ENCODE data around the gene EAF1.
"Not testable (repeated sequence)": the region's sequence is repeated elsewhere in the genome, so short reads cannot be mapped to it uniquely, and the experiment has no call there.

Gene EAF1

DNA sequence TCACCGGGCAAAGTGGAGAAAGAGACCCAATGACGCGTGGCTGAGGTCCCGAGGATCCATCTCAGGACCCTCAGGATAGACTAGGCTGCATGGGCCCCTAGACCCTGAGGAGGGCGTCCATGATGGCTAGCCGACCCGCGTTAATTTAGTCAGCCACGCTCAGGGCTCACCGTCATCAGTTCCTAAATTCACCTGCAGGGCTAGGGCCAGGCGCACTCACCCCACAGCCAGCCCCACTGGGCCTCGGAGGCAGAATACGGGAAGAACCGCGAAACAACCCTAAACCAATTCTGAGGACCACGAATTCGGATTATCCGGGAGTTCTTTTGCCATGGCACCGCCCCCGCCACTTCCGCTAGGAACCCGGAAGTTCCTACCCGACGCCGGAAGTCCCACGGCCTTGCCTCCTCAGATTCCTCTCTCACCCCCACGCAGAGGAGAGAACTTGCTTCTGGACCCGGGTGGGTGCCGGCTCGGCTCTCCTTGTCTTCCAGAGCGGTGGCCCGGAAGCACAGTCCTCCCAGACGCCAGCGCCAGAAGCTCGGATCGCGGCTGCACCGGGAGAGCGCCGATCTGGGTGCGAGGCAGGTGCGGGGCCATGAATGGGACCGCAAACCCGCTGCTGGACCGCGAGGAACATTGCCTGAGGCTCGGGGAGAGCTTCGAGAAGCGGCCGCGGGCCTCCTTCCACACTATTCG, at the start of gene EAF1, which contains the start of gene METTL6:
Gene EAF1 (plus strand): TSS at position 417 of the 699 bp plus-strand sequence. CDS start 182 bp downstream, at position 599.
Gene METTL6 (minus strand): TSS at position 363 of the 699 bp plus-strand sequence. CDS start 1,033 bp downstream, outside the sequence.
- no peak for DNase-seq

DNA sequence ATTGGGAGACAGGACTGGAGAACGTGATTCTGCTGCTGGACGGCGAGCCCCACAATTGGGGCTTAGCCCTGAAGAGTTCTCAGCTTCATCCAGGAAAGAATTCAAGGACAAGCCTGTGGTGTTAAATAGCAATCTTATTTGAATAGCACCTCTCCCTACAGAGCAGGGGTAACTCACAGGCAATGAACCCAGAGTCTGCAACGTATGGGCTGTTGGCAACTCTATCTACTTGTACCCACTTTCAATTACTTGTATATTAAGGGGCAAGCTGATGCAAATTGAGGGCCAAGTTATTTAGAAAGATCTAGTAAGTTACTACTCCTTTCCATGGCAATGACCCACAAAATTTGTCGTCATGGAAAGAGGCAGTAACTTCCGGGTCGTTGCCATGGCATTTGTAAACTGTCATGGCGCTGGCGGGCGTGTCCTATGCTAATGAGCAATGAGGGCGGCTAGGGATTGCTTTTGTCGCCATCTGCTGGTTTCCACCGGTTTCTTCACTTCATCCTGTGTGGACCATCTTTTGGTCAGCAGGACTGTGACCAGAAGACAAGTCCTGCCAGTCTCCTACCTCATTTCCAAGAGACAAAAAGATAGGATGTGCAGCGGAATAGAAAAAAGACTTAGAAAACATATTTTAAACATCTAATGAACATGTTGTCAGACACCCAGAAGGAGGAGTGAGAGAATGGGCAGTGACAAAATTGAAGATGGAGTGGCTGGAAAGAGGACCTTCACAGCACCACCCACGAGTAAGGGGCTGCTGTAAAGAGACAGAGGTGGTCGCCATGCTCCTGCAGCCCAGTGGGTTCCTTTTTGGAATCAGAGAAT, 49.2 kb upstream of the EAF1 start:
- no peak for DNase-seq

DNA sequence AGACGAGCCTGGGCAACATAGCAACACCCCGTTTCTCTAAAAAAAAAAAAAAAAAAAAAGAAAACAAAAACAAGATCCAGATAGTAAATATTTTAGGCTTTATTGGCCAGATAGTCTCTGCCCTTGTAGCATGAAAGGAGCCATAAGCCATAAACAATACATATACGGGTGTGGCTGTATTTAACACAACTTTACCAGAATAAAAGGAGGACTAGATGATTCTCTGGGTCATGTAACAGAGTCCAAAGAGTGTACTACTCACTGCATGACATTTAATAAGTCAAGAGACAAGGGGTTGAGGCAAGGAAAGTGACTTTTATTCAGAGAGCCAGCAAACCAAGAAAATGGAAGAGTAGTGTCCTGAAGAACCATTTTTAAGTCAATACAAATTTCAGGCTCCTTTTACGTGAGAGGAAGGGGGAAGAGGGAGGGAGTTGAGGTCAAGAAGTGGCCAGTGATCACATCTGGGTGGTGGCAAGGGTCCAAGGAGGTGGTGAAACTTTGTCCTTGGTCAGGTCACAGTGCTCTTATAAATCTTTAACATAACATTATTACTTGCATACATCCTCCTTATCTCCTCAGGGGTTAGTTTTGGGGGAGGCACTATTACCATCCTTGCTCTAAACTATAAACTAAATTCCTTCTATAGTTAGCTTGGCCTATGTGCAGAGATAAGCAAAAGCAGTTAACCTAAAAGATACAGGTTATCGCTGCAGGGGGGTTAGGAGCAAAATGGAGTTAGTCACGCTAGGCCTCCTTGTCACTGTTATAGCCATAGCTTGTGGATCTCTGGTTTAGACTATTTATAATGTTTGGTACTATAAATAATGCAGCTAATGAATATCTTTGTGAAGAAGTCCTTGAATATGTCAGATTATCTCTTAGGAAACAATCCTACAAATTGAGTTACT, 46.2 kb upstream of the EAF1 start:
- no peak for DNase-seq

GRCh38 chr3:15382405-15382923, 44.9 kb upstream of the EAF1 start:
- no peak for DNase-seq

- no peak for DNase-seq
Measured at GRCh38 chr3:15384510-15385237, 42.7 kb upstream of the EAF1 start.

GRCh38 chr3:15385238-15385695, 42.1 kb upstream of the EAF1 start:
- DNase-seq: not testable (repeated sequence)

GRCh38 chr3:15385901-15386653, 41.3 kb upstream of the EAF1 start:
- no peak for DNase-seq

- not testable (repeated sequence) for DNase-seq
Measured at GRCh38 chr3:15386654-15386955, 40.8 kb upstream of the EAF1 start.

- DNase-seq: no peak
Measured at GRCh38 chr3:15387171-15387581, 40.2 kb upstream of the EAF1 start.

DNA sequence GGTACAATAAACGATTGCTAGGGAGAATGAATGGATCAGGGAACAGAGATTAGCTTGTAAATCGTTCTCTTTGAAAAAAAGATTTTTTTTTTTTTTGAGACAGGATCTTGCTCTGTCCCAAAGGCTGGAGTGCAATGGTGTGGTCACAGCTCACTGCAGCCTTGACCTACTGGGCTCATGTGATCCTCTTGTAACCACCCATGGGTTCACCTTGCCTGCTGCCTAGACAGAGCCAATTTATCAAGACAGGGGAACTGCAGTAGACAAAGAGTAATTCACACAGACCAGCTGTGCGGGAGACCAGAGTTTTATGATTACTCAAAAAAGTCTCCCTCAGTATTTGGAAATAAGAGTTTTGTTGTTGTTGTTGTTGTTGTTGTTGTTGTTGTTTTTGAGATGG, 39.7 kb upstream of the EAF1 start:
- DNase-seq: no peak

DNA sequence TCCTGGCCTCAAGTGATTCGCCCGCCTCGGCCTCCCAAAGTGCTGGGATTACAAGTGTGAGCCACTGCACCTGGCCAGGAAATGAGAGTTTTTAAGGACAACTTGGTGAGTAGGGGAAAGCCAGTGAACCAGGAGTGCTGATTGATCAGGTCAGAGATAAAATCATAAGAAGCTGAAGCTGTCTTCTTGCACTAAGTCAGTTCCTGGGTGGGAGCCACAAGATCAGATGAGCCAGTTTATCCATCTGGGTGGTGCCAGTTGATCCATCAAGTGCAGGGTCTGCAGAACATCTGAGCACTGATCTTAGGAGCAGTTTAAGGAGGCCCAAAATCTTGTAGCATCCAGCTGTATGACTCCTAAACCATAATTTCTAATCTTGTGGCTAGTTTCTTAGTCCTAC, 39.1 kb upstream of the EAF1 start:
- not testable (repeated sequence) for DNase-seq

DNA sequence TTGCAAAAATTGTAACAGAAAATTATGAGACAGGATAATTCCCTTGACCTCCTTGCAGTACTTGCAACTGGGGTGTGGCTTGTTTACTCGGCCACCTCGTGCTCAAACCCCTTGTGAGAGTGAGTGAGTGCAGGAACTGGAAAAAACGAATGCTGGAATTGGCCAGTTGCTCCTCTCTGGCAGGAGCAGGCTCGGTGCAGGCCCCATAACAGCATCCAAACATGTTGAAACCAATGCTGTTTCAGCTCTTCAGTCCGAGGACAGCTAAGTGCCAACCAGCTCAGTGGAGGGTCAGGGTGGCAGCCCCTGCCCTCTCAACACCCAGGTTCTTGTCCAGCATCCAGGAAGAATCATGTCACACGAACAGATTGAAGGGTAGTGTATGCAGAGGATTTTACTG, 36.9 kb upstream of the EAF1 start:
- DNase-seq: no peak

- DNase-seq: no peak
Measured at GRCh38 chr3:15391007-15391406, 36.4 kb upstream of the EAF1 start.

- DNase-seq: not testable (repeated sequence)
Measured at GRCh38 chr3:15393252-15393651, 34.1 kb upstream of the EAF1 start.

DNA sequence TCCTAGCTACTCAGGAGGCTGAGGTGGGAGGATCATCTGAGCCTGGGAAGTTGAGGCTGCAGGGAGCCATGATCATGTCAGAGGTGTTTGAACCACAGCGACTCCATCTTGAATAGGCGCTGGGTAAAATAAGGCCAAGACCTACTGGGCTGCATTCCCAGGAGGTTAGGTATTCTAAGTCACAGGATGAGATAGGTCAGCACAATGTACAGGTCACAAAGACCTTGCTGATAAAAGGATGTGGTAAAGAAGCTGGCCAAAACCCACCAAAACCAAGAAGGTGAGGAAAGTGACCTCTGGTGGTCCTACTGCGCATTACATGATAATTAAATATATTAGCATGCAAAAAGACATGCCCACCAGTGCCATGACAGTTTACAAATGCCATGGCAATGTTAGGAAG, 28.7 kb upstream of the EAF1 start:
- not testable (repeated sequence) for DNase-seq

DNA sequence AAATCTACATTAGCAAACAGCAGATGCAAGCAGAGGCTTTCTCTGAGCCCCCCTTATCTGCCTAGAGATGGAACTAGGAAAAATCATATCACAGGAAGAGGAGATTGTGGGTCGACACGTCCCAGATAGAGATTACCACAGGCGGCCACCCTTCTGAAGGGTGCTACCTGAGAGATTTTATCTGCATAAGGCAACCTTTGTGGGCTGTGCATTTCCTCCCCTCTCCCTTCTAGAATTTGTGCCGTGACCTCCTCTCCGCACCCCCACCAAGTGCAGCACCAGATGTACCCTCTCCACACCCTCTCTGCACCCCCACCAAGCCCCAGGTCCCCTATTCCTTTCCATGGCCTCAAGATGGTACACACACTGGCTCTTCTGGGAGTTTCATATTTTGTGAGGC, 27.4 kb upstream of the EAF1 start:
- no peak for DNase-seq

- DNase-seq: no peak
Measured at GRCh38 chr3:15401936-15402335, 25.5 kb upstream of the EAF1 start.

- DNase-seq: no peak
Measured at GRCh38 chr3:15403495-15403894, 23.9 kb upstream of the EAF1 start.

- no peak for DNase-seq
Measured at GRCh38 chr3:15403965-15404364, 23.4 kb upstream of the EAF1 start.

- no peak for DNase-seq
Measured at GRCh38 chr3:15404767-15405166, 22.6 kb upstream of the EAF1 start.

GRCh38 chr3:15405448-15406050, 21.8 kb upstream of the EAF1 start:
- DNase-seq: no peak

Data from NCI-H1436 treated with DMSO at 0.1 percent for 48 hours (cell line).